ENCODE data around the gene SPATA45.

Gene SPATA45

DNA sequence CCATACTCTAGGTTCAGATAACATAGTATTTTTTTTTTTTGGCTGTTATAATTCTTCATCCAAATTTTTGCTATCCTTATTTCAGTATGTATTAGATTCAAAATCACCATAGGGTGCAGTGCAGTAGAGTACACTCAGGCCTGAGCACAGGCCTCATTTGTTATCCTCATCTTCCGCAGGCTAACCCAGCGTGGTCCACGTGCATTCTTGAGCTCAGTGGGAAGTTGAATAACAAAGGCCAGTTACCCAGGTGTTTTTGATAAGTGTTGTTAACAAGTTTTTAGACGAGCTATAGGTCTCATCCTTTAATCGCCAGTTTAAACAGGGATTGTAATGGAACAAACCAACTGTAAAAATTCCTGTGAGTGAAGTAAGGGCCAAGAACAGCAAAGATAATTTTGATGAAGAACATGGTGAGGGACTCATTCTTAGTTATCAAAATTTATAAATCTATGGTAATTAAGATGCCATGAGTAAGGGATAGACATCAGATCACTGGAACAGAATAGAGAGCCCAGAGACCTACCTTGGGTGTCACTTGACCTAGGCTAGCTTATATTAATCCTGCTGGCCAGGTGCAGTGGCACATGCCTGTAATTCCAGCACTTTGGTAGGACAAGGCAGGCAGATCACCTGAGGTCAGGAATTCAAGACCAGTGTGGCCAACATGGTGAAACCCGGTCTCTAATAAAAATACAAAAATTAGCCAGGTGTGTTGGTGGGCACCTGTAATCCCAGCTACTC lies 32.7 kb upstream of the SPATA45 start:
- TF ChIP-seq SPI1 (IDR thresholded peaks at IDR 0.05; ENCODE audit: borderline replicate concordance, low read depth), result no peak
- TF ChIP-seq POLR2AphosphoS5 (IDR thresholded peaks at IDR 0.05; ENCODE audit: low read depth), result no peak
- TF ChIP-seq, protein P1, sequence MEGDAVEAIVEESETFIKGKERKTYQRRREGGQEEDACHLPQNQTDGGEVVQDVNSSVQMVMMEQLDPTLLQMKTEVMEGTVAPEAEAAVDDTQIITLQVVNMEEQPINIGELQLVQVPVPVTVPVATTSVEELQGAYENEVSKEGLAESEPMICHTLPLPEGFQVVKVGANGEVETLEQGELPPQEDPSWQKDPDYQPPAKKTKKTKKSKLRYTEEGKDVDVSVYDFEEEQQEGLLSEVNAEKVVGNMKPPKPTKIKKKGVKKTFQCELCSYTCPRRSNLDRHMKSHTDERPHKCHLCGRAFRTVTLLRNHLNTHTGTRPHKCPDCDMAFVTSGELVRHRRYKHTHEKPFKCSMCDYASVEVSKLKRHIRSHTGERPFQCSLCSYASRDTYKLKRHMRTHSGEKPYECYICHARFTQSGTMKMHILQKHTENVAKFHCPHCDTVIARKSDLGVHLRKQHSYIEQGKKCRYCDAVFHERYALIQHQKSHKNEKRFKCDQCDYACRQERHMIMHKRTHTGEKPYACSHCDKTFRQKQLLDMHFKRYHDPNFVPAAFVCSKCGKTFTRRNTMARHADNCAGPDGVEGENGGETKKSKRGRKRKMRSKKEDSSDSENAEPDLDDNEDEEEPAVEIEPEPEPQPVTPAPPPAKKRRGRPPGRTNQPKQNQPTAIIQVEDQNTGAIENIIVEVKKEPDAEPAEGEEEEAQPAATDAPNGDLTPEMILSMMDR (IDR thresholded peaks at IDR 0.05; ENCODE audit: insufficient read depth, low read length), result no peak
- TF ChIP-seq, protein P2, sequence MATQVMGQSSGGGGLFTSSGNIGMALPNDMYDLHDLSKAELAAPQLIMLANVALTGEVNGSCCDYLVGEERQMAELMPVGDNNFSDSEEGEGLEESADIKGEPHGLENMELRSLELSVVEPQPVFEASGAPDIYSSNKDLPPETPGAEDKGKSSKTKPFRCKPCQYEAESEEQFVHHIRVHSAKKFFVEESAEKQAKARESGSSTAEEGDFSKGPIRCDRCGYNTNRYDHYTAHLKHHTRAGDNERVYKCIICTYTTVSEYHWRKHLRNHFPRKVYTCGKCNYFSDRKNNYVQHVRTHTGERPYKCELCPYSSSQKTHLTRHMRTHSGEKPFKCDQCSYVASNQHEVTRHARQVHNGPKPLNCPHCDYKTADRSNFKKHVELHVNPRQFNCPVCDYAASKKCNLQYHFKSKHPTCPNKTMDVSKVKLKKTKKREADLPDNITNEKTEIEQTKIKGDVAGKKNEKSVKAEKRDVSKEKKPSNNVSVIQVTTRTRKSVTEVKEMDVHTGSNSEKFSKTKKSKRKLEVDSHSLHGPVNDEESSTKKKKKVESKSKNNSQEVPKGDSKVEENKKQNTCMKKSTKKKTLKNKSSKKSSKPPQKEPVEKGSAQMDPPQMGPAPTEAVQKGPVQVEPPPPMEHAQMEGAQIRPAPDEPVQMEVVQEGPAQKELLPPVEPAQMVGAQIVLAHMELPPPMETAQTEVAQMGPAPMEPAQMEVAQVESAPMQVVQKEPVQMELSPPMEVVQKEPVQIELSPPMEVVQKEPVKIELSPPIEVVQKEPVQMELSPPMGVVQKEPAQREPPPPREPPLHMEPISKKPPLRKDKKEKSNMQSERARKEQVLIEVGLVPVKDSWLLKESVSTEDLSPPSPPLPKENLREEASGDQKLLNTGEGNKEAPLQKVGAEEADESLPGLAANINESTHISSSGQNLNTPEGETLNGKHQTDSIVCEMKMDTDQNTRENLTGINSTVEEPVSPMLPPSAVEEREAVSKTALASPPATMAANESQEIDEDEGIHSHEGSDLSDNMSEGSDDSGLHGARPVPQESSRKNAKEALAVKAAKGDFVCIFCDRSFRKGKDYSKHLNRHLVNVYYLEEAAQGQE (IDR thresholded peaks at IDR 0.05; ENCODE audit: insufficient replicate concordance, low read depth), result no peak

DNA sequence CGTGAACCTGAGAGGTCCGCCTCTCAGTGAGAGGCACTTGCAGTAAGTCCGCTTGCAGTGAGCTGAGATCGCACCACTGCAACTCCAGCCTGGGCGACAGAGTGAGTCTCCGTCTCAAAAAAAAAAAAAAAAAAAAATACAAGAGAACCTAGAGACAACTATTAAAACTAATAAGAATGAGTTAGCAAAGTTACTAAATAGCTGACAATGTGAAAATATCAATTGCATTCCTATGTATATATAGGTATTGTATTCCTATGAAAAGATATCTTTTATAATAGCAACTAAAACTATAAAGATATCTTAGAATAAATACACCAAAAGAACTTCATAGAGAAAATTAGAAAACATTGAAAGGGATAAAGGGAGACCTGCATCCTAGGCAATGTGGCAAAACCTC lies 31.0 kb upstream of the SPATA45 start:
- Histone ChIP-seq H3K27me3 (ENCODE audit: insufficient read depth, poor library complexity, severe bottlenecking) (no peaks in the 10 kb centered on the region), H3K4me3 (replicated peaks; ENCODE audit: insufficient read depth, low read length) (no peak overlapping the region), H3K27ac (replicated peaks) (no peak overlapping the region)
- no peak for DNase-seq (ENCODE audit: low read depth in 1 of 2, low spot score in 1 of 2)
- TF ChIP-seq SPI1 (IDR thresholded peaks at IDR 0.05; ENCODE audit: borderline replicate concordance, low read depth) (no peak), POLR2AphosphoS5 (IDR thresholded peaks at IDR 0.05; ENCODE audit: low read depth) (no peak), GABPA (IDR thresholded peaks at IDR 0.05; ENCODE audit: low read depth) (no peak)
- TF ChIP-seq, protein P1 (IDR thresholded peaks at IDR 0.05; ENCODE audit: insufficient read depth, low read length), result no peak
- TF ChIP-seq, protein P2 (IDR thresholded peaks at IDR 0.05; ENCODE audit: insufficient replicate concordance, low read depth), result no peak

More for the DNA sequence above, 32.7 kb upstream of the SPATA45 start:
- H3K27ac ChIP-seq (replicated peaks), result no peak overlapping the region
- no peak overlapping the region for H3K4me3 ChIP-seq (replicated peaks; ENCODE audit: insufficient read depth, low read length)
- DNase-seq (ENCODE audit: low read depth in 1 of 2, low spot score in 1 of 2), result no peak
- no peaks in the 10 kb centered on the region for H3K27me3 ChIP-seq (ENCODE audit: insufficient read depth, poor library complexity, severe bottlenecking)

DNA sequence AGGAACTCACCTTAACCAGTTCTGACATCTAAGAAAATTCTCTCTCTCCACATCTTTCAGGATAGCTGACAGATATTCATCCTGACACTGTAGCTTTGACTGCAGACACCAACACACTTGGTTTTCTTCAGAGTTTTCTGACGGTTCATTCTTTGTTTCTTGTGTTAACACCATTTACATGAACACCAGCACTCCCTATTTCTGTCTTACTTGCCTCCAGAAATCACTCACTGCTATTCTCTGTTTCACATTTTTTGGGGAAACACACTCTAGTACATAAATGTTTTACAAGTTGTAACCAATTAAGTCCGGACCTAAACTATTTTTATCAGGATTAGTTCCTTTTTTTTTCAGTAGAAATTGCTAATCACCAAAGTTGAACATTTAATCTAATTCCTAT lies 26.1 kb upstream of the SPATA45 start:
- H3K4me3 ChIP-seq (replicated peaks; ENCODE audit: insufficient read depth, low read length), result no peak overlapping the region

More for the DNA sequence above, 26.1 kb upstream of the SPATA45 start:
- Histone ChIP-seq H3K27ac (replicated peaks) (no peak overlapping the region), H3K27me3 (ENCODE audit: insufficient read depth, poor library complexity, severe bottlenecking) (no peaks in the 10 kb centered on the region)
- TF ChIP-seq, protein P2 (IDR thresholded peaks at IDR 0.05; ENCODE audit: insufficient replicate concordance, low read depth), result no peak
- TF ChIP-seq, protein P1 (IDR thresholded peaks at IDR 0.05; ENCODE audit: insufficient read depth, low read length), result no peak
- TF ChIP-seq GABPA (IDR thresholded peaks at IDR 0.05; ENCODE audit: low read depth), result no peak
- no peak for TF ChIP-seq POLR2AphosphoS5 (IDR thresholded peaks at IDR 0.05; ENCODE audit: low read depth)
- TF ChIP-seq SPI1 (IDR thresholded peaks at IDR 0.05; ENCODE audit: borderline replicate concordance, low read depth), result no peak
- DNase-seq (ENCODE audit: low read depth in 1 of 2, low spot score in 1 of 2), result no peak

Measured in HL-60 (cell line).